NOMO-1 treated with DMSO at 0.1 percent for 48 hours (cell line): ENCODE results near the gene ACTL6B.

Experiments used
- DNase-seq: peaks from one replicate; lab custom pipeline; 2025; ENCODE audit not compliant: unreplicated experiment; lab: John Stamatoyannopoulos, UW

The ACTL6B gene

DNA sequence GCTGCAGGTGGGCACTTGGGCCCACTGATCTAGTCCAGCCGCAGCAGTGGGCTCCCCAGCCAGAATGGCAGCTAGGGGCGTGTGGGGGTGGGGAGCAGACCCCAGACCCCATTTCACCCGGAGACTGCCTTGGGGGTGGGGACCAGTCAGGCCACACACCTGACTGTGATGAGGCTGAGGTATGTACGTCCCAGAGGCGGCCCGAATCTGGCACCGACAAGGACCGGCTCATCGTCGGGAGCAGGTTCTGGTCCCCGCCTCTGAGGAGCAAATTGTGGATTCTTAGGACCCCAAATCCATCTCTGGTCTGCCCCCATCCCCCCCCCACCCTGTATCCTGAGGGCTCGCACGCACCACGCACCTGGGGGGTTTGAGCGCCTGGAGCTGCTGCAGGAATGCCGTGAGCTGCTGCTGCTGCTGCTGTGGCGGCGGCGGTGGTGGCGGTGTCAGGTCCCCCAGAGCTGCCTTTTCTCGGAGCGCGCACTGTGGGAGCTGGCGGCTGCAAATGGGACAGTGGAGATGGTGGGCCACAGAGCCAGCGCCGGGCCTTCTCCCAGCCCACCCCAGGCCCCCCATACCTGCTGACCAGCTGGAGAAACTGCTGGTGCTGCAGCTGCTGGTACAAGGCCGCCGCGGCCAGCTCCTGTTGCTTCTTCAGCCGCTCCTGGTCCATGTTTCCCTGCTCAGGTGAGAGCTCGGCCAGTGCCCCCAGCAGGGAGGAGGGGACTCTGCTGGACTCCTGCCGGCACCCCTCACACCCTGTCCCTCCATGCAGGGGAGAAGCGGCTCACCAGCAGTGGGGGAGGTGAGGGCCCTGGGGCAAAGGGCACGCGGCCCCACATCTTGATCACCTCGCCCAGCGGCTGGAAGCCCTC is 27.6 kb upstream of the ACTL6B start:
- DNase-seq: no peak

DNA sequence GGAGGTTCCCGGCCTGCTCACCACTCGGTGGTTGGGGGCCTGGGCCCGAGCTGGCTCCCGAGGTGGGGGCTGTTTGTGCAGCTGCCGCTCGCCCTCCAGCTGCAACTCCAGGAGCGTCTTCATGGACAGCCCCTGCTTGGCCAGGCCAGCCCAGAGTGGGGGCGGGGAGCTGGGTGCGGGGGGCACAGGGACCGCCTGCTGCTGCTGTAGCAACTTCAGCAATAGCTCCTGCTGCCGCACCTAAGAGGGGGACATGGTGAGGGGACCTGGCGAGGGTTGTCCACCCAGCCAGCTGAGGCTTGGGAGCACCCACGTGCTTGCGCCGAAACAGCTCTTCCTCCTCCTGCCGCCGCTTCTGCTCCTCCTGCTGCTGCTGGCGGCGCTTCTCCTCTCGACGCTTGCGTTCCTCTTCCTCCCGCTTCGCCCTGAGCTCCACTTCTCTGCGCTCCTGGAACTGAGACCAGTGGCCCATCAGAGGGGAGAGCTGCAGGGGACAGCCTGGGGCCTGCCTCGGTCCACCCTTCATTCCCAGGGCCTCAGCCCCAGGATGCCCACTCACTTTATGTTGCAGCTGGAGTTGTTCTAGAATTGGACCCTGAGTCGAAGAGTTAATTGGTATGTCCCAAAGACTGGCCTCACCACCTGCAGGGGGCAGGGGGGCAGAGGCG is 26.9 kb upstream of the ACTL6B start:
- DNase-seq: no peak

DNA sequence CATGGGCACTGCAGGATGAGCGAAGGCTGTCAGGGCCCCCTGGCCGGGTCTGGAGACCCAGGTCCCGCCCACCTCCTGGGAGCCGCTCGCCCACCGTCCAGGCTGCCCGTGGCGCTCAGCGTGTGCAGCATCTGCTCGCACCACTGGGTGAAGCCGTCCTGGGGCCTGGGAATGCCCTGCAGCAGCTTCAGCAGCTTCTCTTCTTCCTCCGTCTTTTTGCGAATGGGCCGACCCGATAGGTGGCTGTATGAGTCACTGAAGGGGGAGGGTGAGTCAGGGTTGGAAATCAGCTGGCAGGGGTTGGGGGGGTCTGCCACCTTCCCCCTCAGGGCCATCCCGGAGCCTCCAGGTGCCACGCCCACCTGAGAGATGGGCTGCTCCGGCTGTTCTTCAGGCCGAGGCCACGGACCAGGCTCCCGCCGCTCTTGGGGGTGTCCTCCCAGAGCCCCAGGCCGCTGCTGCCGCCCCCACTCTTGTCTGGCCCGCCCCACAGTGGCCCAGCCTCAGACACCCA is 26.0 kb upstream of the ACTL6B start:
- no peak for DNase-seq

DNA sequence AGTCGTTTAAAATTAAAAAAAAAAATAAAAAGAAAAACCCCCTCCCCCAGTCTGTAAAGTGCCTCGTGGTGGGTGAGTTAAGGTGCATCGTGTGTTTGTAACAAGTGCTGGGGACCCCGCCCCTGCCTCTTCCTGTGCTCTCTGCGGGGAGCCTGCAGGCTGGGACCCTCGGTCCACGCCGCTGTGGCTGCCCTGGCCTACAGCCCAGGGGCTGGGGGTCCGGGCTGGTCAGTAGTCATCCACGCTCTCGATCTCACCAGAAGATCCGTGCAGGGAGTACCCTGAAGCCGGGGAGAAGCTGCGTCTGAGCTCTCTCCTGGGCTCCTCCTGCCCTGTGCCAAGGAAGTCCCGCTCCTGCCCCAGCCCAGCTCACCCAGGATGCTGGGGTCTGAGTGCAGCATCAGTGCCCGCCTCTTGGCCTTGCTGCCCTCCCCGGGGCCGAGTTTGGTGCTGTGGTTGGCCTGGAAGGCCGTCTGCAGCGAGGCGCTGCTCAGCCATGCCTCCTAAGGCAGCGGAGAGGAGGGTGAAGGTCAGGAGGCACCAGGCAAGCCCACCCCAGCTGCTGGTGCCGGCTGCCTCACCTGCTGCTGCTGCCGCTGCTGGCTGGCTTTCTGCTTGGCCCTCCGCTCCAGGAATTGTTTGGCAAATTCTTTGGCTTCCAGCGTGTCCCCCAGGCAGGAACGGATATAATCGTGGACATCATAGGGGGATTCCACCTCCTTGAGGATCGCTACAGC is 25.4 kb upstream of the ACTL6B start:
- no peak for DNase-seq

DNA sequence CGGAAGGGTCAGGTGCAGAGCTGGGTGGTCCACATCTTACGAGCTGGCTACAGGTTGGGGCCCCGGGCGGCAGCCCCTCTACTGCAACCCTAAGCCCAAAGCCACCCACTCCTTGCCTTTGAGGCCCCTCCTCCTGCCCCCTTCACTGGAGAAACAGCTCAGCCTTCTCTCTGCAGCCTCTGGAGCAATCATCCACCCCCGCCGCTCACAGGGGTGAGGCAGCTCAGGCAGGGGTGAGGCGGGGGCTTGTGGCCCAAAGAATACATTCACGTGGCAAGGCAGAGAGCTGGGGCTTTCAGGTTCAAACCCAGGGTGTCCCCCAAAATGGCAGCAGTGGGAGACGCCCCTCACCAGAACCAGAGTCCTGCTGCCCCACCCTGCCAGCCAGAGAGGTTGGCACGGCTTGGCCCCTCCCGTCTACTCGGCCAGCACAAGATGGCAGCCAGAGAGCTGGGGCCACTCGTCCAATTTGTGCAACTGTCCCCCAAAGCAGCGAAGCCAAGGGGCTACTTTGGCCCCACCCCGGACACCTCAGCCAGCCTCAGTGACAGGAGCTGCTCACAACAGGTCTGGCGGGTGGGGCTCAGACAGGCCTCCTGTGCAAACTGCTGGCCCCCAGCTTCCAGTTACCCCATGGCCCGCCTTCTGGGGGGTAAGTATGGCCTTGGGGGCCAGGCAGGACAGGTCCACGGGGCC is 24.5 kb upstream of the ACTL6B start:
- DNase-seq: no peak

DNA sequence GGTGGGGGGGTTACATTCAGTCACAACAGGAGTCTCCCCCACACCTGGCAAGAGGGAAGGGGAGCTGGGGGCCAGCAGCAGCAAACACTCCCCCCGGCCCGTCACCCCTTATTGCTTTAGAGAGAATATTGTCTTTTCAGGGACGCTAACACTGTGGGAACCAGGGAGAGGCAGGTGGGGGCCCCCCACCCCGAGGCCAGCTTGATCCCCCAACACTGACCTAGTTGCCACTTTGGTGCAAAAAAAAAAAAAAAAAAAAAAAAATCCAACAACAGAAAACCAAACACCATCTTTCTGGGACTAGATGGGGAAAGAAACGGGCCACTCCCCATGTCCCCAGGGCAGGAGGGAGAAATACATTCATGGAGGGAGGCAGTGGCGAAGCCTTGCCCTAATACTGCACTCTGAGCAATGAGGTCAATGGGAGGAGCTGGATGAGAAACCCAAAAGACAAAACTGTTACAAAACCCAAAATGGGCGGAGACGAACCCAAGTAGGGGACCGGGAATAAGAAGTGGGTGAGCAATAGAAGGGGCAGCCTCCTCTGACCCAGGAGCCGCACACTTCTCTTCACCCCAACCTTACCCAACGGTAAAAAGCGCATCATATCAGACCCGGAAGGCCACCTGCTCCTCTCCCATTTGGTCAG is 23.8 kb upstream of the ACTL6B start:
- DNase-seq: peak; percentile 52

DNA sequence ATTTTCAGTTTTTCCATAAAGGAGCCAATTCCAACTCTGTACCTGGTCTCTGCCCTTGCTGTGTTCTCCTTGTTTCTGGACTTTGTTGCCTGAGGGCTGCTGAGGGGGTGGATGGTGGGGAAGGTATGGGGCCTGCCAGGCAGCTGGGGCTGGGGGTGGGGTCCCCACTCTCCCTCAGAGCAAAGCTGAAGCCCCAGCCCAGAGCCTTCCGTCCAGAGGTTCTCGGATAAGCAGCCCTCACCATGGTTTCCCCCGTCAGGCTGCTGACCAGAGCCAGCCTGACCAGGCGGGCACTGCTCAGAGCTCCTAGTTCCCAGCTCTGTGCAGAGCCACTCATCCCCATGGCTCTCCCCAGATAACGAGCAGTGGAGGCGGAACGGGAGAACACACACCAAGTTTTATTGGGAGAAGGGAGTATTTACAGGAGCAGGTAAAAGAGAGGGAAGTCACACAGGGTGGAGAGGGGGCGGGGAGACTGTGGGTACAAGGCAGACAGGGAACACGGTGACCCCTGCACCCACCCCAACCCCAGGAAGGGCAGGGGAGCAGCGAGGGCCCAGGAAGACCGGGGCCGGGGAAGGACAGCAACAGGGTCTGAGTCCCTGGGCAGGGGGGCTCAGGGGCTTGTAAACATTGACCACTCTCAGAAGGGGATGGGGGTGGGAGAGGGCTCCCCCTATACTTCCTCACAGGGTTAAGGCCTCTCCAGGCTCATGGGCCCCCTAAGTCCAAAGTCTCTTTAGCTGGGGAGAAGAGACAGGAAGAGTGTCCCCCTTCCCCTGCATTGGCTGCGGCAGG is 23.1 kb upstream of the ACTL6B start:
- no peak for DNase-seq

DNA sequence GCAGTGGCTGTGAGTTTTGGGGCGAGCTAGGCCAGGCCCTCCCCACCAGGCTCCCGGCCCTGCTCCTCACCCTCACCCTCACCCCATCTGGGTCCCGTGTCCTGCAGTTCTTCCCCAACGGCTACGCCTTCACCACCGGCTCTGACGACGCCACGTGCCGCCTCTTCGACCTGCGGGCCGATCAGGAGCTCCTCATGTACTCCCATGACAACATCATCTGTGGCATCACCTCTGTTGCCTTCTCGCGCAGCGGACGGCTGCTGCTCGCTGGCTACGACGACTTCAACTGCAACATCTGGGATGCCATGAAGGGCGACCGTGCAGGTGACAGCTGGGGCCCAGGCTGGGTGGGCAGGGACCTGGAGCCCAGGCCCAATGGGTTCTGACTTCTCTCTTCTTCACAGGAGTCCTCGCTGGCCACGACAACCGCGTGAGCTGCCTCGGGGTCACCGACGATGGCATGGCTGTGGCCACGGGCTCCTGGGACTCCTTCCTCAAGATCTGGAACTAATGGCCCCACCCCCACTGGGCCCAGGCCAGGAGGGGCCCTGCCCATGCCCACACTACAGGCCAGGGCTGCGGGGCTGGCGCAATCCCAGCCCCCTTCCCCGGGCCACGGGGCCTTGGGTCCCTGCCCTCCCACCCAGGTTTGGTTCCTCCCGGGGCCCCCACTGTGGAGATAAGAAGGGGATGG is 22.2 kb upstream of the ACTL6B start:
- no peak for DNase-seq

DNA sequence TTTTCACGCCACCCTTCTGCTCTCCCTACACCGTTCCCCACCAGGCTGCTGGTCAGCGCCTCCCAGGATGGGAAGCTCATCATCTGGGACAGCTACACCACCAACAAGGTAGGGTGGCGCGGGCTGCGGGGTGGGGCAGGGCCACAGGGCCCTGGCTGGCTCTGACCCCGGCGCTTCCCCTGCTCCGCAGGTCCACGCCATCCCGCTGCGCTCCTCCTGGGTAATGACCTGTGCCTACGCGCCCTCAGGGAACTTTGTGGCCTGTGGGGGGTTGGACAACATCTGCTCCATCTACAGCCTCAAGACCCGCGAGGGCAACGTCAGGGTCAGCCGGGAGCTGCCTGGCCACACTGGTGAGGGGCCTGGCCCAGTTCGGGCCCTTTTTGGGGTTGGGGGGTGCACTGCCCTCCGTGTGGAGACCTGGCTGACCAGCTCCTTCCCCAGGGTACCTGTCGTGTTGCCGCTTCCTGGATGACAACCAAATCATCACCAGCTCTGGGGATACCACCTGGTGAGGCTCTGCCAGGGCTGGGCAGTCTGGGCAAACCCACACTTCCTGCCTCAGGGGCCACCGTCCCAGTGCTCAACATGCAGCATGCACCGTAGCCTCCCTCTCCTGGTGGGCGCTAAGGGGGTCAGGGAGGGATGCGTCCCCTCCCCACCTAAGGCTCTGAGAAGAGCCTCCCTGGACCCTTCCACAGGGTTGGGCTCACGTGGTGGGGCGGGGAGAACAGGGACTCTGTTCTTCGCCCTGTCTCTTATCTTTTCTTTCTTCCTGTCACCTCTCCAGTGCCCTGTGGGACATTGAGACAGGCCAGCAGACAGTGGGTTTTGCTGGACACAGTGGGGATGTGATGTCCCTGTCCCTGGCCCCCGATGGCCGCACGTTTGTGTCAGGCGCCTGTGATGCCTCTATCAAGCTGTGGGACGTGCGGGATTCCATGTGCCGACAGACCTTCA is 21.3 kb upstream of the ACTL6B start:
- DNase-seq: no peak

DNA sequence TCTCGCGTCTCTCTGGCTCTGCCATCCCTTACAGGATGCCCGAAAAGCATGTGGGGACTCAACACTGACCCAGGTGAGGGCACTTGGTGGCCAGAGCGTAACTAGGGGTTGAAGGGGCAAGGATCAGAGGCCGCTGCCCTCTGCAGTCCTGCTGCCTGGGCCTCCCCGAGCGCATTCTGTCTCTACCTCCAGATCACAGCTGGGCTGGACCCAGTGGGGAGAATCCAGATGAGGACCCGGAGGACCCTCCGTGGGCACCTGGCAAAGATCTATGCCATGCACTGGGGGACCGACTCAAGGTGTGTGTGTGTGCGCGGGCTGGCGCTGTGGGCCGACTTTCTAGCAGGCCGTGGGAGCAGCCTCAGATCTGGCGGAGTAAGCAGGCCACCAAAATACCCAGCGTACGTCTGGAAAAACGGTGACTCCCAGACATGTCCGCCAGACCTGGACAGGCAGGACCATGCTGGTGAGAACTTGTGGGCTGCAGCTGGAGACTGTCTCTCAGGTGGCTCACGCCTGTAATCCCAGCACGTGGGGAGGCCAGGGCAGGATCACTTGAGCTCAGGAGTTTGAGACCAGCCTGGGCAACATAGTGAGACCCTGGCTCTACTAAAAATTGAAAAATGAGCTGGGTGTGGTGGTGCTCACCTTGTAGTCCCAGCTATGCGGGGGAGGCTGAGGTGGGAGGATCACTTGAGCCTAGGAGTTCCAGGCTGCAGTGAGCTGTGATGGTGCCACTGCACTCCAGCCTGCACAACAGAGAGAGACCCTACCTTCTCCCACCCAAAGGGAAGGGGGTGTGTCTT is 20.5 kb upstream of the ACTL6B start:
- DNase-seq: no peak

DNA sequence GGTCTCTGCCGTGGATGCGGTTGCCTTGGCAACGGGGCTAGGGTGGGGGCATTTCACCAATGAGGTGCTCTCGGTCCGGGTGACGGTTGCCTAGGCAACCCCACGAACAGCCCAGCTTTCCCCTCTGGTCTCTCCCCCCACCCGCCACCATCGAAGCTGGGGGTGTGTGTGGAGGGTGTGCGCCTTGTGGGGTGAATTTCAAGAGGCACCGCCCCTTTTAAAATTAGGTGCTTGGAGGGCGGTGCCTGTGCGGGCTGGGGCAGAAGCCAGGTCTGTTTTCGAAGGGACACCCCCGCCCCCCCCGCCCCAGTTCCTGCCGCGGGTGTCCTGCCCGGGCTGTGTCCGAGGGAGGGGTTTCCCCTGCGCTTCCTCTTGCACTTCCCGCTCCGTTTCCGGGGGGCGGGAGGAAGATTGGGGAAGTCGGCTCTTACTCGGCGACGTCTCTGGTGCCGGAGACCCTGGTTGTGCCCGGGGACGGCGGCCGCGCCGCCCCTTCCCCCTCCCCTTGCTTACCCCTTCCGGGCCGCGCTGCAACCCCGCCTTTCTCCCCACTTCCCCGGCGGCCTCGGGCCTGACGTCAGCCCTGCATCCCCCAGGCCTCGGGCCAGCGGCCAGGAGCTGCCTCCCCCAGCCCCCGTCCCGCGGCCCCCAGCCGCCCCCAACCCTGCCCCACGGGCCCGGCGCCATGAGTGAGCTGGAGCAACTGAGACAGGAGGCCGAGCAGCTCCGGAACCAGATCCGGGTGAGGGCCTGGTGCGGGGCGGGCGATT is 19.5 kb upstream of the ACTL6B start:
- DNase-seq: peak; percentile 61

DNA sequence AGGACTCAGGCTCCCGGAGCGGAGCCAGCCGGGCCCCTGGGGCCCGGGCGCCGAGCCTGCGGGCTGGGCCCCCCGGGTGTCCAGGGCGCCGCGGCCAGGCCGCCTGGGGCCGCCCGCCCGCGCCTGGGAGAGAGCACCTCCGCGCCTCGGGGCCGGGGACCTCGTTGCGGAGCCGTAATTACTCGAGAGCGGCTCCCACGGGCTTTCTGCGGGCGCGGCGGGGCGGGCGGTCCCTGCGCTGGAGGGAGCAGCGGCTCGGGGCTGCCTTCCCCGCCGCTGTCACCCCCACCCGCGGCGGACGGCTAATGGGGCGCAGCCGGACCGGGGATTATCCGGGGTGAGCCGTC is 18.8 kb upstream of the ACTL6B start:
- DNase-seq: no peak

DNA sequence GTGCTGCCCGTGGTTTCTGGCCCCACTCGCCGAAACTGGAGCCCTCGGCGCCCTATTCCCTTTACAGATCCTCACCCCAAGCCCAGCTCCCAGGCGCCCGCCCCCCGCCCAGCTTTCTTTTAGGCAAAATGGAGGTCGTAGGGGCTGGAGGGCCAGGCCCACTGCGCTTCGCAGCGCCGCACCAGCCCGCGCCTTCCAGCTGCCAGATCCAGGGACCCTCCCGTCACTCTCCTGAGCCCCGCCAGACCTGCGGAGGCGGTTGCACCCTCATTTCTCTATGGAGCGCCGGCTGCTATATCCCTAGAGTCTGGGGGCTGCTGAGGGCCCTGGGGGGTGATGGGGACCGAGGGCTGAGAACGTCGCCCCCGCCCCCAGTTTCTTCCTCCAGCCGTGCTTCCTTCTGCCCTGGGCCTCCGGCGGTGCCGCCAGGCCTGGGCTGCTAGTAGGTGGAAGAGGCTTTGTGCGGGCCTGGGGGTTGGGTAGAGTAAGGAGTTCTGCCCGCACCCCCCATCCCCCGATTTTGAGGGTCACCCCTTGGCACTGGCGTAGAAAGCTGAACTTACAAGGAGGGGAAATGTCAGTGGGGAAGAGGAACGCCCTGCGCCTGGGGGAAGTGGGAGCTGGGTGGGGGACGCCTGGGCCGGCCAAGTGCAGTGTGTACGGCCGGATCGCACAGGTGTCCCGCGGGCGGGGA is 18.3 kb upstream of the ACTL6B start:
- DNase-seq: no peak

DNA sequence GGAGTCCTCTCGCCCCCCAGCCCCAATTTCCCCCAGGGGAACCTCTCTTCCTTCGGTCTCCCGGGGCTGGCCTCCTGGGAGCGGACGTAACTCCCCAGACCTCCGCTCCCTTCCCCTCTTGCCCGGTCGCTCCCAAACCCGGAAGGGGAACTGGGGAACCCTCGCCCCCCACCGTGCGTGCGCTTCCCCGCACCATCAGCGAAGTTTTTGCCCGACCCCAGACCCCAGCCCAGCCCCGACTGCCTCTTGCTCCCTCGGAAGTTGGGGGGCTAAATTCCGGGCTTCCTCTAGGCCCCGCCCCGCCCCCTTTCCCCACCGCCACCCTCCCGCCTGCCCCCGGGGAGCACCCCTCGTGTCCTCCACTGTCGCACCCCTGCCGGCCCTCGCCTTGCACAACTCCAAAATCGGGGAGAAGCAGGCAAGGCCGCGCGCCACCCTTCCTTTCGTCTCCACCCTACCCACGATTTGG is 17.7 kb upstream of the ACTL6B start:
- peak; percentile 60 for DNase-seq

DNA sequence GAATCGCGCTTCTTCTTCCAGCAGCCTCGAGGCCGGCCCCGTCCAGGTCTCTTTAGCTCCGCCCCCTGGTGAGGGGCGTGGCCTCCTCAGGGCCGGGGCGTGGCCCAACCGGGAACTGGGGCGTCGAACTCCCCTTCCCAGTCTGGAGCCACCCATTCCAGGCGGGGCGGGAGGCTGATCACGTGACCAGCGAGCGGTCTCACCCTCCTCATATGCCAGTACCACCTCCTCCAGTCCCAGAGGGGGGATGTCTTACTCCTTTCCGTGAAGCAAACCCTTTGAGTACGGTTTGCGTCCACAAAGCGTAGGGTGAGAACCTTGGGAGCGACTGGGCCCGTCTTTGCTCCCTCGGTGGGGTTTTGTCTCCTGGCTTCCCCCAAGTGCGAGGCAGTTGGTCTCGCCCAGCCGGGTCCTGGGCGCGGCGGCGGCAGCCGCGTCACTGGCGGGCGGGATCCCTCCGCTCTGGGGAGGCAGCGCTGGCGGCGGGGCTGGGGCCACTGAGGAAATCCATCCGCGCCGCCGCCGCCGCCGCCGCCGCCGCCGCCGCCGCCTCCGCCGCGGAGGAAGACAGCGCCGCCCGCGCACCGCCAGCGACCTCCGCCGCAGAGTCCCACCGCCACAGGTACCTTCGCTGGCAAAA is 17.2 kb upstream of the ACTL6B start, which contains the start of gene GNB2:
Gene GNB2 (plus strand): TSS at position 439 of the 640 bp plus-strand sequence. CDS start 2,526 bp downstream, outside the sequence.
- DNase-seq: peak; percentile 99
